ENCODE results near the gene SYNDIG1. TPM values are rescaled to one million over a fixed set of nuclear protein-coding genes. Genes with fewer than 3 reads are reported as not detected.

Gene SYNDIG1
- total RNA-seq (2022; extraction: Qiagen RNA extraction) = 1.1 to 2.0 TPM (median 1.4 TPM) in 5 replicates

GRCh38 chr20:24469116-24469893, at the start of gene SYNDIG1:
Gene SYNDIG1, plus strand, starts transcription at chr20:24469629. Its CDS starts 73,469 bp downstream, at chr20:24543098.

